BLaER1 (cell line): Measurements from ENCODE around the gene GAN.
A peak's percentile ranks its signal among the peaks of the same experiment; 100 is the strongest.

Source experiments
- H3K27ac ChIP-seq: shearing (Covaris generic); formaldehyde crosslinking; 2 replicates; pipeline ENCODE4 v1.8.1; 2022
- H3K27me3 ChIP-seq: shearing (Covaris generic); formaldehyde crosslinking; 2 replicates; pipeline ENCODE4 v1.8.1; 2022
- H3K36me3 ChIP-seq: shearing (Covaris generic); formaldehyde crosslinking; 2 replicates; pipeline ENCODE4 v1.8.1; 2022
- H3K4me1 ChIP-seq: shearing (Covaris generic); formaldehyde crosslinking; 2 replicates; pipeline ENCODE4 v1.8.1; 2022
- H3K4me2 ChIP-seq: shearing (Covaris generic); formaldehyde crosslinking; 2 replicates; pipeline ENCODE4 v1.8.1; 2022
- H3K4me3 ChIP-seq: shearing (Covaris generic); formaldehyde crosslinking; 2 replicates; pipeline ENCODE4 v1.8.1; 2022
- H3K9ac ChIP-seq: shearing (Covaris generic); formaldehyde crosslinking; 2 replicates; pipeline ENCODE4 v1.8.1; 2022
- H3K9me3 ChIP-seq: shearing (Covaris generic); formaldehyde crosslinking; 2 replicates; pipeline ENCODE4 v1.8.1; 2022
- H4K20me1 ChIP-seq: shearing (Covaris generic); formaldehyde crosslinking; 2 replicates; pipeline ENCODE4 v1.8.1; 2022
- Cebpa-rat ChIP-seq: shearing (Covaris generic); IDR thresholded peaks from 2 replicates; pipeline ENCODE4 v1.8.1; 2022

The GAN gene

DNA sequence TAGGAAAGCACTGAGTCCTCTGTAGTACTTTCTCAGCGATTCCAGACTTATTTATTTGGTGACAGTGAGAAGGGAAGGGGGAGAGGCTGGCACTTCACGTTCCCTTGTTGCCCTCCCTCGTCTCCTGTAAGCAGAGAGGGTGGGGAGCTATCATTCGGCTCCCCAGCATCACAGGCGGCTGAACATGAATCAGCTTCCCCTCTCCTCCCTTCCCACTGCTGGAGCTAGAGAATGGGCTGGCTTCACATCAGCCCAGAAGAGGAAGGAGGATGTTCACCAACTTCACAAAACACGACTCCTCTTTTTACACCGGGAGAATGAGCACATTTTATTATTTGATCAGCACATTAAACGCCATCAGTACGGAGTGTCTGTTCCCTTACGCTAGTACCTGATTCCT, 123.1 kb downstream of the GAN start:
- Histone ChIP-seq H3K27me3 (no peaks in the 10 kb centered on the region), H3K4me2 (peak overlapping the region; percentile 30), H3K4me1 (peaks cover 35% of the 10 kb centered on the region), H3K27ac (no peak overlapping the region), H4K20me1 (no peaks in the 10 kb centered on the region), H3K9ac (no peak overlapping the region), H3K9me3 (no peaks in the 10 kb centered on the region), H3K36me3 (no peaks in the 10 kb centered on the region), H3K4me3 (no peak overlapping the region)
- TF ChIP-seq Cebpa-rat = no peak
